Measurements from ENCODE around the gene SLC18A3.

- TF ChIP-seq CTCF (IDR thresholded peaks at IDR 0.05) (no peak), POLR2A (IDR thresholded peaks at IDR 0.05) (no peak)
Observed at GRCh38 chr10:49568235-49568634, 41.9 kb upstream of the SLC18A3 start.

Measured in testis (tissue), 2 donors.